Testis (tissue), 2 donors: ENCODE data around the gene SIK3.

Experiments
- CTCF ChIP-seq, 3 experiments: fragments of 450-650 bp in 2 of 3; fragments of 200-600 bp in 1 of 3; sonication (generic) in 1 of 3; IDR thresholded peaks; one replicate each; pipeline ENCODE4 v1.5.1; 2016 to 2019; ENCODE audit warnings: antibody characterized with exemption in 3 of 3, mild to moderate bottlenecking in 2 of 3, moderate library complexity in 1 of 3
- POLR2A ChIP-seq: fragments of 450-650 bp; IDR thresholded peaks from one replicate; pipeline ENCODE4 v1.6.1; 2017; ENCODE audit warnings: antibody characterized with exemption, mild to moderate bottlenecking, moderate library complexity

- TF ChIP-seq CTCF (IDR thresholded peaks at IDR 0.05) (no peak), POLR2A (no peak)
These were observed 303.4 kb downstream of the SIK3 start for GRCh38 chr11:116794851-116795250.
